CD14-positive monocyte (primary cell): ENCODE results near the gene SLC46A2. TPM values are rescaled to one million over a fixed set of nuclear protein-coding genes. Genes with fewer than 3 reads are reported as not detected.

Experiments used
- DNase-seq, 3 donors: peaks; one replicate each; pipeline ENCODE4 v3.0.0-alpha.2; 2011 to 2022
- H2AFZ ChIP-seq: 2 replicates; pipeline ENCODE4 v1.6.0; 2012; ENCODE audit warnings: mild to moderate bottlenecking, low read depth, low read length, inconsistent platforms; ENCODE audit not compliant: insufficient read depth, poor library complexity, severe bottlenecking
- H3K27ac ChIP-seq, 2 donors: 1 replicate in 1 of 2; 2 replicates in 1 of 2; pipeline ENCODE4 v1.5.1; 2012 to 2013; ENCODE audit warnings: low read length in 2 of 2, control low read depth in 1 of 2, inconsistent platforms in 1 of 2, low read depth in 1 of 2, mild to moderate bottlenecking in 1 of 2
- H3K27me3 ChIP-seq, 2 donors: one replicate each; pipeline versions ENCODE4 v1.6.0 to v1.6.1; 2011 to 2013; ENCODE audit warnings: low read length in 2 of 2; ENCODE audit not compliant: control insufficient read depth in 2 of 2, insufficient read depth in 2 of 2
- H3K36me3 ChIP-seq, 2 donors: replicated peaks in 1 of 2; 1 replicate in 1 of 2; 2 replicates in 1 of 2; pipeline versions ENCODE4 v1.5.1 to v1.6.1; 2012 to 2013; ENCODE audit warnings: low read length in 2 of 2, control low read depth in 1 of 2, inconsistent platforms in 1 of 2, mild to moderate bottlenecking in 1 of 2; ENCODE audit not compliant: insufficient read depth in 2 of 2, control insufficient read depth in 1 of 2
- H3K4me1 ChIP-seq, 2 donors: 1 replicate in 1 of 2; 2 replicates in 1 of 2; pipeline versions ENCODE4 v1.5.1 to v1.6.1; 2012 to 2013; ENCODE audit warnings: low read length in 2 of 2, control low read depth in 1 of 2, inconsistent platforms in 1 of 2, mild to moderate bottlenecking in 1 of 2, moderate library complexity in 1 of 2; ENCODE audit not compliant: insufficient read depth in 2 of 2, control insufficient read depth in 1 of 2
- H3K4me2 ChIP-seq: replicated peaks from 2 replicates; pipeline ENCODE3; 2012; ENCODE audit warnings: low read length, moderate library complexity, mild to moderate bottlenecking; ENCODE audit not compliant: poor library complexity, severe bottlenecking; ENCODE audit errors: extremely low read depth
- H3K4me3 ChIP-seq, 3 experiments: fragments of 200-600 bp in 1 of 3; sonication (generic) in 1 of 3; replicated peaks in 1 of 3; 1 replicate in 2 of 3; 2 replicates in 1 of 3; pipeline ENCODE4 v1.5.1; 2011 to 2013; ENCODE audit warnings: low read length in 3 of 3, mild to moderate bottlenecking in 3 of 3, control low read depth in 2 of 3, low read depth in 2 of 3, inconsistent platforms in 1 of 3, moderate library complexity in 1 of 3
- H3K79me2 ChIP-seq: 2 replicates; pipeline ENCODE4 v1.6.0; 2012; ENCODE audit warnings: mild to moderate bottlenecking, control low read depth, inconsistent platforms, low read length, moderate library complexity; ENCODE audit not compliant: insufficient read depth
- H3K9ac ChIP-seq: 2 replicates; pipeline ENCODE4 v1.6.0; 2017; ENCODE audit warnings: low read length, mild to moderate bottlenecking; ENCODE audit not compliant: insufficient read depth, poor library complexity, severe bottlenecking
- H3K9me3 ChIP-seq, 2 donors: replicated peaks in 1 of 2; 1 replicate in 1 of 2; 2 replicates in 1 of 2; pipeline versions ENCODE4 v1.5.1 to v1.6.1; 2012 to 2013; ENCODE audit warnings: low read length in 2 of 2, control low read depth in 1 of 2; ENCODE audit not compliant: control insufficient read depth in 1 of 2, insufficient read depth in 1 of 2
- H4K20me1 ChIP-seq: 2 replicates; pipeline ENCODE4 v1.6.0; 2012; ENCODE audit warnings: mild to moderate bottlenecking, low read length, control low read depth, moderate library complexity; ENCODE audit not compliant: insufficient read depth
- H3K27ac Mint-ChIP-seq, 7 donors: one replicate each; pipeline ENCODE4 v1.8.0; 2020; ENCODE audit warnings: mild to moderate bottlenecking in 7 of 7, mixed read lengths in 7 of 7, moderate library complexity in 6 of 7, inconsistent platforms in 2 of 7
- H3K27me3 Mint-ChIP-seq, 3 donors: one replicate each; pipeline ENCODE4 v1.8.0; 2021 to 2022; ENCODE audit warnings: low read depth in 3 of 3, mild to moderate bottlenecking in 3 of 3, mixed read lengths in 3 of 3, moderate library complexity in 3 of 3, inconsistent platforms in 1 of 3
- H3K36me3 Mint-ChIP-seq, 2 donors: one replicate each; pipeline ENCODE4 v1.8.0; 2020; ENCODE audit warnings: mixed read lengths in 2 of 2, inconsistent platforms in 1 of 2, mild to moderate bottlenecking in 1 of 2
- H3K4me1 Mint-ChIP-seq: one replicate; pipeline ENCODE4 v1.8.0; 2020; ENCODE audit warnings: mild to moderate bottlenecking, mixed read lengths
- H3K4me3 Mint-ChIP-seq, 2 donors: one replicate each; pipeline ENCODE4 v1.8.0; 2020; ENCODE audit warnings: mild to moderate bottlenecking in 2 of 2, mixed read lengths in 2 of 2, moderate library complexity in 1 of 2
- H3K9me3 Mint-ChIP-seq, 7 donors: one replicate each; pipeline ENCODE4 v1.8.0; 2020 to 2022; ENCODE audit warnings: mixed read lengths in 7 of 7, mild to moderate bottlenecking in 6 of 7, moderate library complexity in 6 of 7, inconsistent platforms in 2 of 7
- CTCF ChIP-seq: fragments of 200-600 bp; IDR thresholded peaks from one replicate; pipeline ENCODE4 v1.8.0; 2022; ENCODE audit warnings: antibody characterized with exemption, mild to moderate bottlenecking
- WGBS: methylation state at CpG from one replicate; pipeline ENCODE4 v1.1.5; 2013; ENCODE audit warnings: missing lambda C conversion rate; ENCODE audit not compliant: insufficient coverage; 5-methylcytosine and 5-hydroxymethylcytosine counted together
- intact Hi-C, 2 donors: fragments of 100-400 bp; cut with micrococcal nuclease; formaldehyde crosslinking; loops; one replicate each; pipeline versions ENCODE4 v1.15.0 to v1.15.1; 2023
- polyA plus RNA-seq, 3 donors: library from polyadenylated mRNA; depleted of rRNA in 1 of 3; unstranded in 2 of 3; stranded (reverse) in 1 of 3; fragments of 300-500 nt in 2 of 3; fragments of >200 nt in 1 of 3; fragmentation: Illumina TruSeq in 2 of 3; gene quantifications; 1 replicate in 2 of 3; 2 replicates in 1 of 3; pipeline ENCODE4 v1.2.3, GENCODE V29; 2012 to 2021

The SLC46A2 gene
- polyA plus RNA-seq, 3 donors = 43.5 to 87.0 (median 45.1) TPM

GRCh38 chr9:112848316-112849151 lies 42.1 kb downstream of the SLC46A2 start:
- Histone ChIP-seq H3K27me3 (no peaks in the 10 kb centered on the region), H3K9ac (no peak overlapping the region), H3K4me1 (peaks cover 52 to 67% of the 10 kb centered on the region in 2 donors), H3K4me3 (no peak overlapping the region), H3K36me3 (peaks cover 4 to 44% of the 10 kb centered on the region in 2 donors), H3K4me2 (peak overlapping the region; percentile 50), H4K20me1 (no peaks in the 10 kb centered on the region), H2AFZ (no peak overlapping the region), H3K27ac (peak overlapping the region; percentile 26 to 65), H3K9me3 (no peaks in the 10 kb centered on the region), H3K79me2 (peaks cover 34% of the 10 kb centered on the region)
- peaks cover 0 to 2% (median 0%) of the 10 kb centered on the region in 3 donors for H3K27me3 Mint-ChIP-seq
- 48% methylated on average over 9 of the region's 13 CpGs for WGBS
- intact Hi-C loops = loop anchor here in 1 of 2 donors (5.0 kb wide), 1 partner anchor 39 kb away; no protein-coding TSS in a partner anchor
- H3K36me3 Mint-ChIP-seq = peaks cover 52 to 53% of the 10 kb centered on the region in 2 donors
- H3K9me3 Mint-ChIP-seq = peaks cover 0 to 1% (median 0%) of the 10 kb centered on the region in 7 donors
- DNase-seq = peak in 2 of 3 donors; percentile 28 to 54
- H3K4me1 Mint-ChIP-seq = peaks cover 78% of the 10 kb centered on the region
- no peak for TF ChIP-seq CTCF
- peak overlapping the region in 6 of 7 donors; percentile 3 to 84 (median 74) for H3K27ac Mint-ChIP-seq
- no peak overlapping the region for H3K4me3 Mint-ChIP-seq

GRCh38 chr9:112846528-112847488 lies 43.9 kb downstream of the SLC46A2 start:
- intact Hi-C loops = loop anchor here in 1 of 2 donors (5.0 kb wide), 1 partner anchor 40 kb away; no protein-coding TSS in a partner anchor
- no peak overlapping the region for H3K4me3 ChIP-seq
- peaks cover 42 to 54% of the 10 kb centered on the region in 2 donors for H3K4me1 ChIP-seq
- Mint-ChIP-seq H3K27ac (peak overlapping the region in 2 of 7 donors; percentile 32 to 71), H3K4me3 (no peak overlapping the region), H3K4me1 (peaks cover 64% of the 10 kb centered on the region), H3K27me3 (peaks cover 0 to 4% (median 0%) of the 10 kb centered on the region in 3 donors), H3K36me3 (peaks cover 51% of the 10 kb centered on the region in 2 donors), H3K9me3 (no peaks in the 10 kb centered on the region)
- H3K4me2 ChIP-seq = no peak overlapping the region
- no peaks in the 10 kb centered on the region for H4K20me1 ChIP-seq
- H3K27ac ChIP-seq = no peak overlapping the region
- WGBS = 89% methylated on average over 7 of the region's 14 CpGs
- peaks cover 7 to 42% of the 10 kb centered on the region in 2 donors for H3K36me3 ChIP-seq
- peaks cover 34% of the 10 kb centered on the region for H3K79me2 ChIP-seq
- DNase-seq = no peak
- H3K9ac ChIP-seq = no peak overlapping the region
- no peak for TF ChIP-seq CTCF
- H3K27me3 ChIP-seq = no peaks in the 10 kb centered on the region
- H2AFZ ChIP-seq = no peak overlapping the region
- no peaks in the 10 kb centered on the region for H3K9me3 ChIP-seq
